ENCODE results near the gene PRKCE.

- TF ChIP-seq, protein P1, sequence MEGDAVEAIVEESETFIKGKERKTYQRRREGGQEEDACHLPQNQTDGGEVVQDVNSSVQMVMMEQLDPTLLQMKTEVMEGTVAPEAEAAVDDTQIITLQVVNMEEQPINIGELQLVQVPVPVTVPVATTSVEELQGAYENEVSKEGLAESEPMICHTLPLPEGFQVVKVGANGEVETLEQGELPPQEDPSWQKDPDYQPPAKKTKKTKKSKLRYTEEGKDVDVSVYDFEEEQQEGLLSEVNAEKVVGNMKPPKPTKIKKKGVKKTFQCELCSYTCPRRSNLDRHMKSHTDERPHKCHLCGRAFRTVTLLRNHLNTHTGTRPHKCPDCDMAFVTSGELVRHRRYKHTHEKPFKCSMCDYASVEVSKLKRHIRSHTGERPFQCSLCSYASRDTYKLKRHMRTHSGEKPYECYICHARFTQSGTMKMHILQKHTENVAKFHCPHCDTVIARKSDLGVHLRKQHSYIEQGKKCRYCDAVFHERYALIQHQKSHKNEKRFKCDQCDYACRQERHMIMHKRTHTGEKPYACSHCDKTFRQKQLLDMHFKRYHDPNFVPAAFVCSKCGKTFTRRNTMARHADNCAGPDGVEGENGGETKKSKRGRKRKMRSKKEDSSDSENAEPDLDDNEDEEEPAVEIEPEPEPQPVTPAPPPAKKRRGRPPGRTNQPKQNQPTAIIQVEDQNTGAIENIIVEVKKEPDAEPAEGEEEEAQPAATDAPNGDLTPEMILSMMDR (IDR thresholded peaks at IDR 0.05; ENCODE audit: low read depth, low read length, missing input control), result no peak
- TF ChIP-seq RAD21 (IDR thresholded peaks at IDR 0.05), result no peak
- TF ChIP-seq JUND (IDR thresholded peaks at IDR 0.05), result no peak
- TF ChIP-seq SP1 (IDR thresholded peaks at IDR 0.05), result no peak
These were observed 364.2 kb downstream of the PRKCE start for GRCh38 chr2:46015671-46016070.

Measured in liver (tissue), 3 donors.